ENCODE data around the gene VPS45.

The VPS45 gene

DNA sequence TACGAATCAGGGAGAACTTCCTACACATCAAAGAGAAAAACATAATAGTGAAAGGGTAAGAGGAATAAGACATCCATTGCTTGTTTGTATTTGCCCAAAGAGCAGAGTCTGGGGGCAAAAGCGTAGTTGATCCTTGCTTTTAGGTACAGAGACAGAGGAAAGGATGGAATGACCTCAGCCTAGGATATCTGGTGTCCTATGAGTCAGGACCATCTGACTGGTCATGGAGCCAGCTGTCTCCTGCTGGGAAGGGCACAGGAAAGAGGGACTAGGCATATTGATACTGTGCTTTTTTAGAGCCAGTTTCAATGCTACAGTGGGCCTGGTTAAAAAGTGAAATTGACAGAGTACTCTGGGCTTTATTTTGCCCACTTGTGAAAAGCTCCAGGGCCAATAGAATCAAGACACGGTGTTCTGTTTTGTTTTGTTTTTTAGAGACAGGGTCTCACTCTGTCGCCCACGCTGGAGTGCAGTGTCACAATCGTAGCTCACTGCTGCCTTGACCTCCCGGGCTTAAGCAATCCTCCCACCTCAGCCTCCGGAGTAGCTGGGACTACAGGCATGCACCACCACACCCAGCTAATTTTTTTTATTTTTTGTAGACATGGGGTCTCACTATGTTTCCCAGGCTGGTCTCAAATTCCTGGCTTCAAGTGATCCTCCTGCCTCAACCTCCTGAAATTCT is 85.3 kb downstream of the VPS45 start:
- peaks cover 7% of the 10 kb centered on the region for H3K36me3 Mint-ChIP-seq
- H3K4me1 Mint-ChIP-seq (ENCODE audit: low read depth): peaks cover 57% of the 10 kb centered on the region
- H3K27ac Mint-ChIP-seq: peak overlapping the region; percentile 81
- H3K4me3 Mint-ChIP-seq: peak overlapping the region; percentile 21
- H3K27me3 Mint-ChIP-seq: no peaks in the 10 kb centered on the region
- no peaks in the 10 kb centered on the region for H3K9me3 Mint-ChIP-seq (ENCODE audit: low read depth)

DNA sequence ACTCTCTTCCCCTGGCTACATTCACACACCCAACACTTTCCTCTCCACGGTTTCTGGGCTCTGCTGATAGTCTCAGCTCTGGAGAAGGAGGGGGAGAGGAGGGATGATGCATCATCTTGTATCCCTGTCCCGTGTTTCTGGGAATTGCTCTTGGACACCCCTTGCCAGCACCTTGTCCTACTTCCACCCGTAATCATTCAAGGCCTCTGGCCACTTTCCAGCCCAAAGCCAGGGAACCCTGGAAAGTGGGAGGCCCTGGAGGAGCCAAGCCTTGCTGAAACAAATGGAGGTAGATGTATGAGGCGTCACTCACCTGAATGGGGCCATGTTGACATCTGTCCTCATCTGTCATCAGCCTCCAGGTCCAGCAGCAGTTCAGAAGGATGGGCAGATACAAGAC is 86.6 kb downstream of the VPS45 start:
- H3K4me3 Mint-ChIP-seq: no peak overlapping the region
- peaks cover 54% of the 10 kb centered on the region for H3K4me1 Mint-ChIP-seq (ENCODE audit: low read depth)

DNA sequence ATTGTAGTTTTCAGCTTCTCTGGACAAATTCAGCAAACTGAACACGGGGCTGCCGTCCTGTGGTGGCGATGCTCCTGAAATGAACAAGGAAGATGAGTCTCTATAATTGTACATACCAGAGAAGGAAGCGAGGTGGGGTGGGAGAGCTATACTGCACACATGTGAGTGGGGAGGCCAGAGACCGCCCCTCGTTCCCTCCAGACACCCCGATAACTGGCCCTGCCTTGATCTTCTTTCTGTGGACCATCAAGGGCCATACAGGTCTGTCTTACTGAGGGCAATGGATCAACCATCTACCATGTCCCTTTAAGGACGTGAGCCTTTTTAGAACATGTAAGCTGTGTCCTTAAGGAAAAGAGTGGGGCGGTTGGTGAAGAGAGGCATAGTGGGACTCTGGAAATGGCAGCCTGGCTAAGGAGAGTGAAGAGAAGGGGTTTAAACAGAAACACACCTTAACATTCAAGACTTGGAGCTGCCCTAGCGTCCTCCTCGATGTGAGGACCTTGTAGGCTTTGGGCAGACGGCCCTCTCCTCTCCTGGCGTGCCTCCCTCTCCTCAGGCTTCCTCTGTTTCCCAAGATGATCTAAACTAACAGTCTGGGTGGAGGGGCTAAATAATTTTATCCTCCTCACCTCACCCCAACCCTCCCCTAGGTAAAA is 88.0 kb downstream of the VPS45 start:
- Mint-ChIP-seq H3K27ac (peak overlapping the region; percentile 75), H3K9me3 (ENCODE audit: low read depth) (no peaks in the 10 kb centered on the region), H3K4me1 (ENCODE audit: low read depth) (peaks cover 61% of the 10 kb centered on the region), H3K27me3 (no peaks in the 10 kb centered on the region), H3K36me3 (peaks cover 11% of the 10 kb centered on the region), H3K4me3 (no peak overlapping the region)

More for the DNA sequence above, 86.6 kb downstream of the VPS45 start:
- no peaks in the 10 kb centered on the region for H3K27me3 Mint-ChIP-seq
- H3K27ac Mint-ChIP-seq: peak overlapping the region; percentile 75
- H3K36me3 Mint-ChIP-seq: peaks cover 10% of the 10 kb centered on the region
- no peaks in the 10 kb centered on the region for H3K9me3 Mint-ChIP-seq (ENCODE audit: low read depth)

DNA sequence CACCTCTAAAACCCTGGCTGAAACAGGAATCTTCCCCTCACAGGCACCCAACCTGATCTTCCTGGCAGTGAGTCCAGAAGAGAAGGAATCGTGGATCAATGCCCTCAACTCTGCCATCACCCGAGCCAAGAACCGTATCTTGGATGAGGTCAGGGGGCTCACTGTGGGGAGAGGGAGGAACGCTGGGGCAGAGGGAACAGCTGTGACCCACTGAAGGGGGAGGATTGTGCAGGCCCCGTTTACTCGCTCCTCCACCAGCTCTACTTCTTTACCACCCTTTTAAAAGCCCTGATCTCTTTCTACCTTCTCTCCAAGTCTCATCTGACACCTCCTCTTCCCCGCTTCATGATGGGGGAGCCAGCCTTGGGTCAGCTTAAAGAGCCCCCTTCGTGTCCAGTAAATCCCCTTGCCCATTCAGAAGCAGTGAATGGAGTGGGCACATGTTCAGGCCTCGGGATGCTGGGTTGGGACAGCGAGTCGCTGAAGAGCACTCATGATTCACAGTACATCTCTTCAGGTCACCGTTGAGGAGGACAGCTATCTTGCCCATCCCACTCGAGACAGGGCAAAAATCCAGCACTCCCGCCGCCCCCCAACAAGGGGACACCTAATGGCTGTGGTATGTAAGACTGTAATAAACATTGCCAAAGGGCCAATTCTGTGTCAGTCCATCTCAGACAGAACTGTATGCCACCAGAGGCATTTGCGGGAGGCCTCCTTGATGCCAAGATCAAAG is 89.5 kb downstream of the VPS45 start:
- Mint-ChIP-seq H3K9me3 (ENCODE audit: low read depth) (no peaks in the 10 kb centered on the region), H3K27ac (peak overlapping the region; percentile 66), H3K4me3 (no peak overlapping the region), H3K27me3 (no peaks in the 10 kb centered on the region), H3K36me3 (peaks cover 15% of the 10 kb centered on the region), H3K4me1 (ENCODE audit: low read depth) (peaks cover 65% of the 10 kb centered on the region)

DNA sequence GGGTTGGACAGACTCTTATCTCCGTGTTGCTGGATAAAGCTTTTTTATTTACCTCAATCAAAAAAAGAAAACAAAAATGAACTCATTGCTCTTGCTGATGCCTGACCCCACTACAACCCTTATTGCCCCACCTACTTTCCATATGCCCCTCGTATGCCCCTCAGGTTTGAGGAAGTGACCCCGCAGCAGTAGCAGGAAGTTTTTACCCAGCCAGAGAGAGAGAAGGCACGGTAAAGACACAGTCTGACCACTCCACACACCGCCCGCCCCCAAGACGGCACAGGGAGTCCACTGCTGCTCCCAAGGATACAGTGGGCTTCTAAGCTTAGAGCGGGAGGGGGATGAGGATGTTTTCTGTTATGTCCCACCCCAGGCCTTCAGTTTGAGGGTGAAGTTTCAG is 92.0 kb downstream of the VPS45 start:
- Mint-ChIP-seq H3K4me3 (no peak overlapping the region), H3K9me3 (ENCODE audit: low read depth) (no peaks in the 10 kb centered on the region), H3K27ac (peak overlapping the region; percentile 34), H3K27me3 (no peaks in the 10 kb centered on the region), H3K36me3 (peaks cover 10% of the 10 kb centered on the region), H3K4me1 (ENCODE audit: low read depth) (peaks cover 61% of the 10 kb centered on the region)

DNA sequence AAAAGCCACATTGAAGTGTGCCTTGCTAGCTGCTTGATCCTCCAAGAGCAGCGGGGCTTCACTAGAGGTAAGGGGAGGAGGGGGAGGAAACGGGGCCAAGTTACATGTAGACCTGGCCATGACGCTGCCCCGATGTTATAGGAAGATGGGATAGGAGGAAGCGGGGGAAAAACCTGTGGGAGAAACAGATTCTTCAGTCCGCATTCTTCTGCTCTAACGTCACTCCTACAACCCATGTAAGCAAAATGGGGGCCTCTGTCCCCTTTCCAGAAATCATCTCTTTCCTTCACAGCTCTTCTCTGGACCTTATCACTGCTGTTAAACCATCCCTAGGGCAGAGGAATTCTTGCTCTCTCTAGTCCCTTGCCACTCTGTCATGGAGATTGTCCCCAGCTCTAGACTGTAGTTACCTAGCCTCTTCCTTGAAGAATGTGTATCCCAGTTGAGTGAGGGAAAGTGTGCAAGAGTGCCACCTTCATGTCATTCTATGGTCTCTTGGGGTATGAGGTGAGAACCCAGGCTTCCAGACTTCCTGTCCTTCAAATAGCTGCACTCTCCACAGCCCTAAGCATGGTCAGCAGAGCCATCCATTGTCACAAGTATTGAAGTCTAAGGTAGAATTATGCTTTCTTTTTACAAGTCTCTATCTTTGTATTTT is 93.5 kb downstream of the VPS45 start:
- H3K27me3 Mint-ChIP-seq: no peaks in the 10 kb centered on the region
- peaks cover 10% of the 10 kb centered on the region for H3K36me3 Mint-ChIP-seq
- peaks cover 55% of the 10 kb centered on the region for H3K4me1 Mint-ChIP-seq (ENCODE audit: low read depth)
- H3K4me3 Mint-ChIP-seq: peak overlapping the region; percentile 47
- no peaks in the 10 kb centered on the region for H3K9me3 Mint-ChIP-seq (ENCODE audit: low read depth)
- H3K27ac Mint-ChIP-seq: peak overlapping the region; percentile 46

DNA sequence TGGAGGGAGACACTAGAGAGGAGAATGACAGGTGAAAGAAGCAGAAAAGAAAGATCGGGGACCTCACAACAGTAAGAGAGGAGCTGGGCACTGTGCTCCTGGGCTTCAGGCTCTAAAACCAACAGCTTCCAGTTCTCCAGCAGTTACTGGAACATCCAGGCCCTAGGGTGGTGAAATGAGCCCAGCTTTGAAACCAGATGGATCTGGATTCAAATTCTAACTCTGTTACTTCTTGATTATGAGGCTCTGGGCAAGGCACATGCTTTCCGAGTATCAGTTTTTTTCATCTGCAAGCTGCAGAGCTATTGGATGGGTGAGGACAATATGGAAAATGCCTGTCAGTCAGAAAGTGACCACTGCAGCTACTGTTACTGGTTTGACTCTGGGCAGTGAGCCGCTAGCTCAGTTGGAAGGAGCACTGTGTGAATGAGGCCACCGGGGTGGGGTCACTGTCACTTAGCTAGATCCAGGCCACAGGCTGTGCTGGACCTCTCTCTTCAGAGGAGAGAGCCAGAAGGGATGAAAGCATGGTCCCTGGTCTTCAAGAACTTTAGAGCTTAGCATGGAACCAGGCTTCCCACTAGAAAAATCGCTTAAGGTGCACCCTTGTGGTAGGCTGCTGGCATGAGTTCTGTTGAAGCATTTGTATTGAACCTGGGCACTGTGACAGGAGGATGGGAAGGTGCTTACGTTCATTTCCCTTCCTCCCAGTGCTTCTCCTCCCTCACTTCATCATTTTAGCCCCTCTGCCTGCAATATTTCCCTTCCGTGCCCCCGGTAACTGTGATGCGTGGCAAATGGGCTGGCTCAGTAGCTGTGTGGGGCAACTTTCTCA is 94.4 kb downstream of the VPS45 start:
- no peak overlapping the region for H3K4me3 Mint-ChIP-seq
- peaks cover 55% of the 10 kb centered on the region for H3K4me1 Mint-ChIP-seq (ENCODE audit: low read depth)
- H3K36me3 Mint-ChIP-seq: peaks cover 10% of the 10 kb centered on the region
- peak overlapping the region; percentile 16 for H3K27ac Mint-ChIP-seq
- no peaks in the 10 kb centered on the region for H3K27me3 Mint-ChIP-seq
- no peaks in the 10 kb centered on the region for H3K9me3 Mint-ChIP-seq (ENCODE audit: low read depth)

DNA sequence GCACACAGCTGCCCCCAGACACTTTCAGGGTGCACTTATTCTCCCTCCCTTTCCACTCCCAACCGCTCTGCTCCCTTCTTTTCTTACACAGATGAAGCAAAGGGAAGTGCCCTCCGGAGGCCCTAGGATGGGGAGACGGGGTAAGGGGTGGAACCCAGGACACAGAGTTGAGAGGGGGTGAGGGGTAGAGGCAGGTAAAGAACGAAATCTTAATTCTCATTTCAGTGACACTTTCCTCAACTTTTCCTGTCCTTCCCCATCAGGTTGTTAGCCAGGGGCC is 94.9 kb downstream of the VPS45 start:
- Mint-ChIP-seq H3K9me3 (ENCODE audit: low read depth) (no peaks in the 10 kb centered on the region), H3K36me3 (peaks cover 10% of the 10 kb centered on the region), H3K27me3 (no peaks in the 10 kb centered on the region), H3K4me3 (no peak overlapping the region), H3K4me1 (ENCODE audit: low read depth) (peaks cover 51% of the 10 kb centered on the region), H3K27ac (peak overlapping the region; percentile 16)

DNA sequence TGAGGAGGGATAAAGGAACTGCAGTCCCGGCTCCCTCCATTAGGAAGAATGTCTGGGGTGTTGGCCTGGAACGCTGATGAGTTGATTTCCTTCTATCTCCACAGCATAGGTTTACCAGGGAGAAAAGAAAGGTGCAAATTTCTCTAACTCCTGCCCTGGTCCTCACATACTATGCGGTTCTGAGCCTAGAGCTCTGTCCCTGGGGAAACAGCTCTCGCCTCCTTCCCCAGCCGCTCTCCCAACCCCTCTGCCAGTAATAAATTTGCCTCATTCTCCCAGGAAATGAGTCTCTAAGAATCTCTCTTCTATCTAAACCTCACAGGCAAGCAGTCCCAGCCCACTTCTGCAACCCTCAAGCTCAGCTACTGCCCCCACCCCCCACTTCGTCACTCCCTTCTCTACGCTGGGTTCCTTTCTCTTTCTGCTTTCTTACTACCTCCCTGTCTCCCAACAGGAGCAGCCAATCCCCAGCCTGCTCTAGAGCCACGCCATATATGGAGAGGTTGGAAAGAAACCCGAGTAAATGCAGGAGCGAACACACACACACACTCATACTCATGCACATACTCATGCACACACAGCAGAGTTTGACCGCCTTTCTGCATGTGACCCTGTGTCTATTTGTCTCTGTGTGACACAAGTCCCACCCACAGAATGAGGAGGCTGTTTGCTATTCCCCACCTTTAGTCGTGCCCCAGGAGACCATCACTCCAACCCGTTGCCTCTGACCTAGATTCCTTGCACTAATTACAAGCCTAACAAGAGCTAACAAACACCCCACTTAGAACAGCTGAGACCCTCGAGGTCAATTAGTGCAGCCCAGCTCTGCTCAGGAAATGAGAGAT is 95.5 kb downstream of the VPS45 start:
- Mint-ChIP-seq H3K27me3 (no peaks in the 10 kb centered on the region), H3K4me1 (ENCODE audit: low read depth) (peaks cover 46% of the 10 kb centered on the region), H3K27ac (peak overlapping the region; percentile 19), H3K9me3 (ENCODE audit: low read depth) (no peaks in the 10 kb centered on the region), H3K36me3 (peaks cover 6% of the 10 kb centered on the region), H3K4me3 (peak overlapping the region; percentile 33)

DNA sequence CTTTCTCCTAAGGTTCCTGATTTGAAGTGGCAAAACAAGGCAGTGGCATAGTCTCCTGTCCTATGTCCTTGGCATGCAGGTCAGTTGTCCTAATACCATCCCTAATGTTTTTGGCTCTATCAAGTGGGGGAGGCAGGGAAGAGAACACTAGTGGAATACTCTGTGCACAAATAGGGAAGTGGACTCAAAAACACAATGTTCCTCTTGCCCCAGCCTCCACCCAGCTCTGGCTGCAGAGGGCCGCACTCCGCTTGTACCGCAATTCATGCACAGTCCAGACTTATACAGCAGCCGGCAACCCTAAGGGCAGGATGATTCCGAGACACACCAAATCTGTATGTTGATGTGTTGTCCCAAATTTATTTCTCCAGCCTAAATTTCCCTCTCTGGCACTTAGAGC is 96.6 kb downstream of the VPS45 start:
- Mint-ChIP-seq H3K4me3 (no peak overlapping the region), H3K9me3 (ENCODE audit: low read depth) (no peaks in the 10 kb centered on the region), H3K36me3 (peaks cover 5% of the 10 kb centered on the region), H3K27ac (no peak overlapping the region), H3K4me1 (ENCODE audit: low read depth) (peaks cover 40% of the 10 kb centered on the region), H3K27me3 (no peaks in the 10 kb centered on the region)

DNA sequence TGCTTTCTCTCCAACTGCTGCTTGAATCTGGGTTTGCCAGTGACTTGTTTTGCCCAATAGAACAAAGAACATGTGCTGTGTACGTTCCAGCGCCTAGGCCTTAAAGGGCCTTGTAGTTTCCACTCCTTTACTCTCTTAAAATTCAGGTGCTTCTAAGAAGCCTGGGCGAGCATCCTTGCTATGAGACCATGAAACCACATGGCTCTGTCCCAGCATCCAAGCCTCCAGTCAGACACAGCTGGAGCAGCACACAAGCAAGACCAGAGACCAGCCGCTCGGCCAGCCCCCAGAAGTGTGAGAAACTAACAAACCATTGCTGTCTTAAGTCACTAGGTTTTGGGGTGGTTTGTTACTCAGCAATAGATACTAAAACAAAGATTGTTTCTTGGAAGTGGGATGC is 97.2 kb downstream of the VPS45 start:
- Mint-ChIP-seq H3K4me3 (no peak overlapping the region), H3K9me3 (ENCODE audit: low read depth) (no peaks in the 10 kb centered on the region), H3K27me3 (no peaks in the 10 kb centered on the region), H3K27ac (no peak overlapping the region), H3K36me3 (peaks cover 5% of the 10 kb centered on the region), H3K4me1 (ENCODE audit: low read depth) (peaks cover 37% of the 10 kb centered on the region)

DNA sequence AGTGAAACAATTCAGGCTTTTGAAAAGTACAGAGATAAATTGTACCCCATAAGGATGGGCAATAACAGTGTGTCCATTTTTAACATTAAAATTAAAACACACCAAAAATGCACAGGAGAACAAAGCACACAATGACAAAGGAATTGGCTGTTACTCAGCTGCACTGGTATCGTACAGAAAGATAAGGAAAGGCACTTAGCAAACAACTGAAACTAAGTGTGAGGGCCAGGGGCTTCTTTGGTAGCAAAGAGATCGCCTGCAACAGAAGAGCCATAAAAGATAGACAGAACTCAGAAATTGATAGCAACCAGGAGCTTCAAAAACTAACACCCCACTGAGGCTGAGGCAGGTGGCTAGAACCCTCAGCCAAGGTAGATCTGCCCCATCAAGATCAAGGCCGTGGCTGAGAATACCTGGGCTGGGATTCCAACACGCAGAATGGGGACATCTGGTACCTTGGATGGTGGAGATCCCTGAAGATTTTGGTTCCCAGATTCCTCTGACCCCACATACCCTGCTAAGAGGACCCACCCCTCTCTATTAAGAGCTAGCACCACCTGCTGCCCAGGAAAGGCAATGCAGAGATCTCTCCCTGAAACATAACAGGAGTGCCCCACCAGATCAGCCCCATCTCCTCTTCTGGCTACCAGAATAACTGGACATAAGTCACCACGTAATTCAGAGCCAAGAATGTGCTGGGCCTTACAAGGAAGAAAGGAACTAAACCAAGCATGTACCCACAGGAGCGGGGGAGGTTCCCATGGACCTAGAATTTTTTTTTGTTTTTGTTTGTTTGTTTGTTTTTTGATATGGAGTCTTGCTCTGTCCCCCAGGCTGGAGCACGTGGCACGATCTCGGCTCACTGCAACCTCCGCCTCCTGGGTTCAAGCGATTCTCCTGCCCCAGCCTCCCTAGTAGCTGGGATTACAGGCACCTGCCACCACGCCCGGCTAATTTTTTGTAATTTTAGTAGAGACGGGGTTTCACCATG is 98.3 kb downstream of the VPS45 start:
- peaks cover 25% of the 10 kb centered on the region for H3K4me1 Mint-ChIP-seq (ENCODE audit: low read depth)
- H3K36me3 Mint-ChIP-seq: peaks cover 3% of the 10 kb centered on the region
- H3K9me3 Mint-ChIP-seq (ENCODE audit: low read depth): no peaks in the 10 kb centered on the region
- no peak overlapping the region for H3K27ac Mint-ChIP-seq
- no peaks in the 10 kb centered on the region for H3K27me3 Mint-ChIP-seq
- H3K4me3 Mint-ChIP-seq: no peak overlapping the region

Measured in activated naive CD8-positive, alpha-beta T cell (primary cell).